ENCODE data around the gene BMP2K. TPM values are rescaled to one million over a fixed set of nuclear protein-coding genes. Genes with fewer than 3 reads are reported as not detected.

The BMP2K gene
- total RNA-seq, 2 experiments from 2014 or later: 43.4 to 61.1 TPM

GRCh38 chr4:78899302-78899701 is 123.2 kb downstream of the BMP2K start:
- H3K36me3 ChIP-seq (ENCODE audit: insufficient read depth, low read length): peaks cover 11% of the 10 kb centered on the region
- no peaks in the 10 kb centered on the region for H3K9me3 ChIP-seq (ENCODE audit: low read length)
- DNase-seq (ENCODE audit: low spot score): no peak
- no peaks in the 10 kb centered on the region for H3K9me2 ChIP-seq (ENCODE audit: insufficient read depth, low read length)
- H4K20me1 ChIP-seq (ENCODE audit: insufficient read depth, low read length): no peaks in the 10 kb centered on the region
- no peak overlapping the region for H2AFZ ChIP-seq (ENCODE audit: low read length)
- H3K27ac ChIP-seq (ENCODE audit: low read depth, low read length, poor library complexity, severe bottlenecking): no peak overlapping the region
- CTCF ChIA-PET (ENCODE audit: unreplicated experiment): no interaction called here
- no peak overlapping the region for H3K4me3 ChIP-seq (ENCODE audit: low read depth, low read length, poor library complexity, severe bottlenecking)
- no peaks in the 10 kb centered on the region for H3K4me1 ChIP-seq (ENCODE audit: insufficient read depth, low read length, poor library complexity, severe bottlenecking)
- no TSS peak for BruUV-seq (replicated peaks)
- TF ChIP-seq EZH2phosphoT487 (IDR thresholded peaks at IDR 0.05; ENCODE audit: borderline replicate concordance, low read depth, low read length): no peak
- TF ChIP-seq CTCF (conservative IDR thresholded peaks at IDR 0.05; ENCODE audit: low read length): no peak
- POLR2A ChIA-PET: no interaction called here
- no peaks in the 10 kb centered on the region for H3K79me2 ChIP-seq (ENCODE audit: insufficient read depth, low read depth, low read length)
- intact Hi-C loops (cut with micrococcal nuclease; ENCODE audit: unreplicated experiment): no loop called here
- H3K4me2 ChIP-seq (ENCODE audit: low read length): no peak overlapping the region

- TF ChIP-seq CTCF (conservative IDR thresholded peaks at IDR 0.05; ENCODE audit: low read length): no peak
- no peak for TF ChIP-seq EZH2phosphoT487 (IDR thresholded peaks at IDR 0.05; ENCODE audit: borderline replicate concordance, low read depth, low read length)
- no peak for DNase-seq (ENCODE audit: low spot score)
- Histone ChIP-seq H3K79me2 (ENCODE audit: insufficient read depth, low read depth, low read length) (no peaks in the 10 kb centered on the region), H3K4me1 (ENCODE audit: insufficient read depth, low read length, poor library complexity, severe bottlenecking) (no peaks in the 10 kb centered on the region), H3K9me2 (ENCODE audit: insufficient read depth, low read length) (no peaks in the 10 kb centered on the region), H2AFZ (ENCODE audit: low read length) (no peak overlapping the region), H3K9me3 (ENCODE audit: low read length) (no peaks in the 10 kb centered on the region), H3K4me2 (ENCODE audit: low read length) (no peak overlapping the region), H3K4me3 (ENCODE audit: low read depth, low read length, poor library complexity, severe bottlenecking) (no peak overlapping the region), H3K36me3 (ENCODE audit: insufficient read depth, low read length) (no peaks in the 10 kb centered on the region), H4K20me1 (ENCODE audit: insufficient read depth, low read length) (no peaks in the 10 kb centered on the region), H3K27ac (ENCODE audit: low read depth, low read length, poor library complexity, severe bottlenecking) (no peak overlapping the region)
- BruUV-seq (replicated peaks): no TSS peak
- ChIA-PET CTCF (ENCODE audit: unreplicated experiment) (no interaction called here), POLR2A (no interaction called here)
- intact Hi-C loops (cut with micrococcal nuclease; ENCODE audit: unreplicated experiment): no loop called here
Observed at GRCh38 chr4:78901882-78902281, 125.7 kb downstream of the BMP2K start.

DNA sequence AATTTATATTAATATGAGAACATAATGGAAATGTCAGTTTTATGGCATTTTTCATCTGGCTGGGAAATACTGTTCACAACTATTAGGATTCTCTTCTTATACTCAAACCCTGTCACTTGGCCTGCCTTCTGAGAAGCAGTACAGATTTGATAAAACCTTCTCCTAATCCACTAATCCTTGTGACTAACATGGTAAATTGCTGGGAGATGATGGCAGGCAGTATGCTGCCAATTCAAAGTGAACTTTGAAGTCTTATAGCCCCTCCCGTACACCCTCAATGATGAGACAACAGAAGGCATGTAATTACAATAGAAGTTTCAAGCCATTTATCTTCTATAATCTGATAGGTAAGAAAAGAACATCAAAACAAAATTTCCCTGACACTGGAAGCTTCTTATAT is 126.1 kb downstream of the BMP2K start:
- TF ChIP-seq CTCF (conservative IDR thresholded peaks at IDR 0.05; ENCODE audit: low read length) (no peak), EZH2phosphoT487 (IDR thresholded peaks at IDR 0.05; ENCODE audit: borderline replicate concordance, low read depth, low read length) (no peak)
- Histone ChIP-seq H3K79me2 (ENCODE audit: insufficient read depth, low read depth, low read length) (no peaks in the 10 kb centered on the region), H3K27ac (ENCODE audit: low read depth, low read length, poor library complexity, severe bottlenecking) (no peak overlapping the region), H4K20me1 (ENCODE audit: insufficient read depth, low read length) (no peaks in the 10 kb centered on the region), H3K9me3 (ENCODE audit: low read length) (no peaks in the 10 kb centered on the region), H3K4me2 (ENCODE audit: low read length) (no peak overlapping the region), H2AFZ (ENCODE audit: low read length) (no peak overlapping the region), H3K36me3 (ENCODE audit: insufficient read depth, low read length) (no peaks in the 10 kb centered on the region), H3K4me1 (ENCODE audit: insufficient read depth, low read length, poor library complexity, severe bottlenecking) (no peaks in the 10 kb centered on the region), H3K9me2 (ENCODE audit: insufficient read depth, low read length) (no peaks in the 10 kb centered on the region), H3K4me3 (ENCODE audit: low read depth, low read length, poor library complexity, severe bottlenecking) (no peak overlapping the region)
- no TSS peak for BruUV-seq (replicated peaks)
- DNase-seq (ENCODE audit: low spot score): no peak
- CTCF ChIA-PET (ENCODE audit: unreplicated experiment): no interaction called here
- intact Hi-C loops (cut with micrococcal nuclease; ENCODE audit: unreplicated experiment): no loop called here
- POLR2A ChIA-PET: no interaction called here
